NCI-H2107 treated with DMSO at 0.1 percent for 48 hours (cell line): ENCODE results near the gene IGFBP7.

Experiments
- DNase-seq: peaks from one replicate; lab custom pipeline; 2025; ENCODE audit not compliant: unreplicated experiment; lab: John Stamatoyannopoulos, UW

The IGFBP7 gene

DNA sequence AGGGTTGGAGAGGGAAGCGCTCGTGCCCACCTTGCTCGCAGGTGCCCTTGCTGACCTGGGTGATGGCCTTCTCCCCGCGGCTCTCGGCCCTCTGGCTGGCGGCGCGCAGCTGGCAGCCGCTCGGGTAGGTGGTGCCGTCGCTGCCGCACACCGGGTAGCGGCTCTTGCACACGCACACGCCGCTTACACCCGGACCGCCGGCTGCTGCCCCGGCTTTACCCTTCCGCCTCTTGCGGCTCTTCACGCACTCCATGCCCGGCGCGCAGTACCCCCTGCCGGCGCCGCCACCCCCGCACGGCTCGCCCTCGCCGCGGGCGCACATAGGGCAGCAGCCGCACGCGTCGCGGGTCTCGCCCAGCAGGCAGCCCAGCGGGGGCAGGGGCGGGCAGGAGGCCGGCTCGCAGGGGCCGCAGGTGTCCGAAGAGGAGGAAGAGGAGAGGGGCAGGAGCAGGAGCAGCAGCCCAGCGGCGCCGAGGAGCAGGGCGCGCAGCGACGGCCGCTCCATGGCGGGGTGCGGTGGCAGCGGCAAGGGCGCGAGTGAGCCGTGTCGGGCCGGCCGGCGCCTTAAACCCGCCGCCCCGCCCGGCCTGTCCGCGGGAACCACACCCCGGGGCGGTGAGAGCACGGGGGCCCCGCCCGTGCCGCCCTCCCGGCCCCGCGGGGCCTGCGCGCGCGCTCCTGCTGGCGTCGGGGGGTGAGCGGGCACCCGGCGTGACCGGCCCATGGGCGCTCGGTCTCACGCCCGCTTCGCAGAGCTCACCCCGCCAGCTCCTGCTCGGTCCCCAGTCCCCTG is at the start of gene IGFBP7:
IGFBP7 (minus strand) TSS at position 539 of the 793 bp plus-strand sequence; CDS start at position 505, 34 bp downstream.
- DNase-seq = no peak

DNA sequence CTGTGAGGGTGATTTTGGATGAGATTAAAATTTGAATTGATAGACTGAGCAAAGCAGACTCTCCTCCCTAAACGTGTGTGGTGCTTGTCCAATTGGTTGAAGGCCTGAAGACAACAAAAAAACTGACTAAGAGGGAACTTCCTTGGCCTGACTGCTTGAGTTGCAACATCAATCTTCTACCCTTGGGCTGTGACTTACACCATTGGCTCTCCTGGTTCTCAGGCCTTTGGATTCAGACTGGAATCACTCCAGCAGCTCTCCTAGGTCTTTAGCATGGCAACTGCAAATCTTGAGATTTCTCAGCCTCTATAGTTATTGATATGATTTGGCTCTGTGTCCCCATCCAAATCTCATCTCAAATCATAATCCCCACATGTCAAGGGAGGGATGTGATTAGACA is 49.7 kb upstream of the IGFBP7 start:
- no peak for DNase-seq

DNA sequence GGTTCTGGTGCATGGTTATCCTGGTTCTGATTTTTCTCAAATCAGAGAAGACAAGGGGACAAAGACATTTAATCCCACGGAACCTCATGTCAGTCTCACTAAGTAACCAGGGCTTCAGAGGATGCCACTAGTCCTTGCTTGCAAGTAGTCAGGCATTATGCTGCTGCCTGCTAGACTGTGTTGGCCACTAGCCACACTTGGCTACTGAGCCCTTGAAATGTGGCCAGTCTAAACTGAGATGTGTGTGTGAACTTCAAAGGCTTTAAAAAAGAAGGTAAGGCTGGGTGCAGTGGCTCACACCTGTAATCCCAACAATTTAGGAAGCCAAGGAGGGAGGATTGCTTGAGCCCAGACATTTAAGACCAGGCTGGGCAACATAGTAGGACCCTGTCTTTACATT is 48.6 kb upstream of the IGFBP7 start:
- DNase-seq = no peak

DNA sequence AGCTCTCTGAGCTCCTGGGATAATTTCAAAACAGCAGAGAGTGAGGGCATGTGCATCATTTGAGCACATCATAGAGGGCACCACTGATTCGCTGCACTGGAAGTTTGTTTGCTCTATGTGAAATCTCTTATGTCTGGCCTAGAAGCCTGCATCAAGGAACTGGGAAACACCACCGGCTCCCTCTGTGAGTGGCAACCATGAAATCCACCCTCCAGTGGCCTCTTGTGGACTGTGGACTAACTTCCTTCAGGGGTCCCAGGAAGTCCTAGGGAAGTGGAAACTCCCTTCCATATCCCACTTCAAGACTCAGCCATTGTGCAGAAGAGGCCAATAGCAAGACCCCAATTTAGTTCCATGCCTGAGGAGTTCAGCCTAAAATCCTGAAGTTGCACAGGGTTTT is 48.0 kb upstream of the IGFBP7 start:
- no peak for DNase-seq

- no peak for DNase-seq
These were observed 47.5 kb upstream of the IGFBP7 start for GRCh38 chr4:57157596-57158137.

- DNase-seq = no peak
These were observed 46.2 kb upstream of the IGFBP7 start for GRCh38 chr4:57156242-57156990.

DNA sequence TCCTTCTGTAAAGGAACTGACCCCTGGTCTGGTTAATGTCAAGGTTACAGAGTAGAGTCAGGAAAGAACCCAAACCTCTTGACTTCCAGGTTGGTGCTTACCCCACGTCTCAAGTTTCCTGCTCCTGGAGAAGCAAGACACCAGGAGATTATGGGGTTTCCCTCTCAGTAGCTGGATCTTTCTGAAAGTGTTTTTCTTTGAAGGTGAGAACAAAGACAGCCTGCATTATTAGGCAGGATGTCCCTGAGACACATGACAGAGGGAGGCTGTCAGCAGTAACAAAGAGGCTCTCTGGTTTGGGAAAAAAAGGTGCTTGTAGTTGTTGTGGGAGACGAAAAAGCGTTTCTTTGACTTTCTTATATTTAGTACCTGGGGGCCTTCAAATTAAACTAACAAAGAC is 44.7 kb upstream of the IGFBP7 start:
- DNase-seq = no peak

DNA sequence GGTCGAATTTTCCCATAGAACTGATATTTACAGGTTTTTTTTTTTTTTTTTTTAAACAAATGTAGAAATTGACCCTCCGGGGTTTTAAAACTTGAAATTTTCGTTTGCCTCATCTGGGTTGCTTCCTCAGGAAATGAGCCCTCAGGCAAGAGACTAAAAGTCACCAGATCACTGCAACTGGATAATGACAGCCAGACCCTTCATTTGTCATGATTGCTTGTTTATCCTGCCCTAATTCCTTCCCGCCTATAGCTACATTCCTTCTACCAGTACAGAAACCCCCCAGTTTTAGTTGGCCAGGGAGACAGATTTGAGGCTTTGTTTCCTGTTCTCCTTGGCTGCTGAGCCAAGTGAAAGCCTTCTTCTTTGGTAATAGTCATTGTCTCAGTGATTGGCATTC is 44.0 kb upstream of the IGFBP7 start:
- no peak for DNase-seq

- DNase-seq = no peak
These were observed 43.0 kb upstream of the IGFBP7 start for GRCh38 chr4:57153207-57153606.

DNA sequence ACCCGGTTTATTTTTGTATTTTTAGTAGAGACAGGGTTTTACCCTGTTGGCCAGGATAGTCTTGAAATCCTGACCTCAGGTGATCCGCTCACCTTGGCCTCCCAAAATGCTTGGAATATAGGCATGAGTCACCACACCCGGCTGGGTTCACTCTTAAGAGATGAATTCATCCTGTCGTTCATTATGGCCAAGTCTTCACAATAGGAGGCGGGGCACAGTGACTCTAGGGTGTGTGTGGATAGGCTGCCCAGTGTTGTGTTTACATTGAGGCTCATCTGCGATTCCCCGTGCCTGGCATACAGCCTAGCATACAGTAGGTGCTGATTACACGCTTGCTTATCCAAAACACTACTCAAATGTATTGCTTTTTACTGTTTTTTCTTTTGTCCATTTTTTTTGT is 41.3 kb upstream of the IGFBP7 start:
- no peak for DNase-seq

- DNase-seq = no peak
These were observed 39.6 kb upstream of the IGFBP7 start for GRCh38 chr4:57149833-57150232.

DNA sequence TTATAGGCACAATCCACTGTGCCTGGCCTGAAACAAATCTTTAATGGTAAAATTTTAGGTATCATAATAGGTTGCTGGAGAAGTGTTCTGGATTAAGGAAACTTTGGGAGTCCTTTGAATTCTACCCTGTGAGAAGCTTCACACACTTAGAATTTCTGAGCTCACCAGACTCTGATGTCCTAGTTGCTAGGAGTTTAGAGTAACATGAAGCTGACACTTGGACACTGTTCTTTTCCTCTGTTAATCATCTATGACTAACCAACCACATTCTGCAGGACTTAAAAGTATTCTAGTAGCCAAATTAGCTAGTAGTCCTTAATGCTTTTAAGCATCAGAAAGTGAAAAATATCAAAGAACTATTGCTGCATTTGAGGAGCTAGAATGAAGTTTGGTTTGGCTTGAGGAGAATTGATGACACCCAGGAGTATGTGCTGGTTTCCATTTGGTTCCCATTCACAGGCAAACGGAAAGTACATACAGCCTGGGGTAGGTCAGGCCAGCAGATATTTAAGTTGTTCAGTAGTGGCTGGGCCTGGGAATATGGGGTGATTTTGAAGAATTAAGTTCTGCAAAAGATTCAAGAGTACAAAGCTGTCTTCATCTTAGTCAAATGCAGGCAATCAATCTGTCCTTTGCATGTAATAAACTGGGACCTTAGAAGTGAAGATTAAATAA is 38.8 kb upstream of the IGFBP7 start:
- no peak for DNase-seq

DNA sequence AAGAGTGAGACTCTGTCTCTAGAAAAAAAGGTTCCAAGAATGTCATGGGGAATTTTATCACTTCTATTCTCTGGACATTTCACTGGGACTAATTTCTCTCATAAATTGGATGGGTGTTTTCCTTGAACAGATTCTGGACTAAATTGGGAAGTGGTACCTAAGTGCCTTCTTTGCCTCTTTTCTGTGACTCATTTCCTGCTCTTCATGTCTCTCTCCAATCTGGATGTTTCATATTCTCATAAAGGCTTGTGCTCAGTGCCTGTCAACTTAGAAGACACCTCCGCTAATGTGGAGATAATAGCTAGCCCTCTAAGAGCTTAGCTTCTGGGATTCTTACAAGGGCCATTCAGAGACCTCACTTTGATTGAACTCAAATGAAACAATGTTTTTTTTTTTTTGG is 38.0 kb upstream of the IGFBP7 start:
- DNase-seq = no peak

GRCh38 chr4:57147335-57148060 is 37.3 kb upstream of the IGFBP7 start:
- DNase-seq = no peak

- DNase-seq = no peak
These were observed 36.3 kb upstream of the IGFBP7 start for GRCh38 chr4:57146444-57146843.

GRCh38 chr4:57144466-57144865 is 34.3 kb upstream of the IGFBP7 start:
- DNase-seq = no peak

DNA sequence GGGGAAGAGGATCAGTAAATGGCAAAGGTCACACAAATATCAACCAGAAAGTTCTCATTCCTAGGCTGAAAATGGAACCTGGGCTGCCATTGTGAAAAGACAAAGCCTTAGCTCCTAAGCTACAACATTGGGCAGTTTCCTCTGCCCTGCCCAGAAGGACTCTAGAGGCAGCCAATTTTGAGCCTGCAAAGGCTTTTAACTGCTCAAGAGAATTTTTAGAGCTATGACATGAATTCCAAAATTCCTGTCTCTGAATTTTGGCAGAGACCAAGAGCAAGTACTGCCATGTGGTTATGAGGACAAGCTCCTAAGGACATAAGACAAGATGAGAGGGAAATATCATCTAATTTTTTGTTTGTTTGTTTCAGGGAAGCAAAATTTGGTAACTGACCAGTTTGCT is 29.6 kb upstream of the IGFBP7 start:
- no peak for DNase-seq

- no peak for DNase-seq
These were observed 27.1 kb upstream of the IGFBP7 start for GRCh38 chr4:57137261-57137660.

DNA sequence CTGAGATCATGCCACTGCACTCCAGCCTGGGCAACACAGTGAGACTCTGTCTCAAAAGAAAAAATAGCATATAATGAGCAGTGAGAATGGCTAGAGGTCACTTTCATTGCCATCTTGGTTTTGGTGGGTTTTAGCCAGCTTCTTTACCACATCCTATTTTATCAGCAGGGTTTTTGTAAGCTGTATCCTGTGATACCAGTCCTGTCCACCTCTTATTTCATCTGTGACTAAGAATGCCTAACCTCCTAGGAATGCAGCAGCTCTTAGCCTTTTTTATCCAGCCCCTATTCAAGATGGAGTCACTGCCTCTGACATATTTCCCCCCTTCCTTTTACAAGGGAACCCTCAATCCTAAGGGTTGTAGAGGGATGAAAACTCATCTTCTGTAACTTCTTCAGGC is 26.1 kb upstream of the IGFBP7 start:
- DNase-seq = no peak

DNA sequence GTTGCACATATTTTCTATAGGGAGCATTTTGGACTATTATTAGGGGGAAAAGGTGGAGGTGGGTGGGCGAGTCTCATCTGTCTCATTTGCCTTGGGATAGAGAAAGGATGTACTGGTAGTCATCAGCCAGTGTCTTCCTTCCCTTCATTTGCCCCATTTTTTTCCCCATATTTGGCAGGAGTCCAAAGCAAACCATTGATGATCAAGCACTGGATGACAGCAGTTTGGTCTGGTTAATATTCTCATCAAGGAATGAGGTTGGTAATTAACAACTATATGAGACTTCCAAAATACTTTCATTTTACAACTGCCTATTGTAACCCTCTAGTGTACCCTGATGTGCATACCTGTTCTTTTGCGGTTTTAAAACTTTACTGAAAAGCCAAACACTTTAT is 22.6 kb upstream of the IGFBP7 start:
- DNase-seq = no peak
